Measurements from ENCODE around the gene YIPF5. TPM values are rescaled to one million over a fixed set of nuclear protein-coding genes. Genes with fewer than 3 reads are reported as not detected.

The YIPF5 gene
- total and polyA plus RNA-seq, 12 donors, result 5.3 to 77.9 (median 49.7) TPM

DNA sequence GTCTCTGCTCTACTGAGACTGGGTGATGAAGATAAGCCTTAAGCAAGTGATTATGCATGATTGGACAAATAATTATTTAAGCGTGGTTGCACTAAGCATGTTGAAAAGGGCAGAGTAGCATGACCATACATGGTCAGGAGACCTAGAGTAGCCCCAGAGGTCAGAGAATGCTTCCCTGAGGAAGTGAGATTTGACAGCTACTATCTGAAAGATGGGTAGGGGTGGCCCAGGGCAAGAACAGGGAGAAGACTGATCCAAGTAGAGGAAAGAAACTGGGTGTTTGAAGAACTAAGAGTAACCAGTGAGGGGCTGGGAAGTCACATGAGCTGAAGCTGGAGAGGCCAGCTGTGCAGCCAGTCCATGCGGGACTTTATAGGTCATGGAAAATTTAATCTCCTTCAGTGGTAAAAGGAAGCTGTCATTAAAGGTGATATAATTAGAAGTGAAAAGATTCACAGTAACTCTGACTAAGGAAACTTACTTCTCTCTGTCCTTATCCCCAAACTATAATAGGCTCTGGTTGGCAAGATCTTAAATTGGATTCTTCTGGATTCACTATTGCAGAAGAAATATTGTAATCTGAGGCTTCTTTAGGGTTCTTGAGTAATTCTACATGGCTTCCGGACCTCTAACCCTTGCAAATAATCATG lies 35.2 kb downstream of the YIPF5 start:
- no peaks in the 10 kb centered on the region for H3K9me3 ChIP-seq (replicated peaks in 1 of 3)
- 47 to 65% (median 60%) methylated on average over 3 of the region's 3 CpGs for WGBS, 4 donors
- peak in 5 of 7 donors; percentile 2 to 55 (median 17) for DNase-seq
- no peaks in the 10 kb centered on the region for H3K27me3 ChIP-seq
- TF ChIP-seq, protein P1, sequence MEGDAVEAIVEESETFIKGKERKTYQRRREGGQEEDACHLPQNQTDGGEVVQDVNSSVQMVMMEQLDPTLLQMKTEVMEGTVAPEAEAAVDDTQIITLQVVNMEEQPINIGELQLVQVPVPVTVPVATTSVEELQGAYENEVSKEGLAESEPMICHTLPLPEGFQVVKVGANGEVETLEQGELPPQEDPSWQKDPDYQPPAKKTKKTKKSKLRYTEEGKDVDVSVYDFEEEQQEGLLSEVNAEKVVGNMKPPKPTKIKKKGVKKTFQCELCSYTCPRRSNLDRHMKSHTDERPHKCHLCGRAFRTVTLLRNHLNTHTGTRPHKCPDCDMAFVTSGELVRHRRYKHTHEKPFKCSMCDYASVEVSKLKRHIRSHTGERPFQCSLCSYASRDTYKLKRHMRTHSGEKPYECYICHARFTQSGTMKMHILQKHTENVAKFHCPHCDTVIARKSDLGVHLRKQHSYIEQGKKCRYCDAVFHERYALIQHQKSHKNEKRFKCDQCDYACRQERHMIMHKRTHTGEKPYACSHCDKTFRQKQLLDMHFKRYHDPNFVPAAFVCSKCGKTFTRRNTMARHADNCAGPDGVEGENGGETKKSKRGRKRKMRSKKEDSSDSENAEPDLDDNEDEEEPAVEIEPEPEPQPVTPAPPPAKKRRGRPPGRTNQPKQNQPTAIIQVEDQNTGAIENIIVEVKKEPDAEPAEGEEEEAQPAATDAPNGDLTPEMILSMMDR (IDR thresholded peaks at IDR 0.05), result no peak
- no peak for TF ChIP-seq POLR2A (IDR thresholded peaks at IDR 0.05)
- intact Hi-C loops (cut with DNase I), result no loop called here
- H3K27ac ChIP-seq, result peak overlapping the region in 1 of 5 donors; percentile 6
- H3K4me1 ChIP-seq (replicated peaks in 1 of 2), result no peaks in the 10 kb centered on the region
- no peaks in the 10 kb centered on the region for H3K36me3 ChIP-seq (replicated peaks in 1 of 2)
- H3K4me3 ChIP-seq, result no peak overlapping the region

DNA sequence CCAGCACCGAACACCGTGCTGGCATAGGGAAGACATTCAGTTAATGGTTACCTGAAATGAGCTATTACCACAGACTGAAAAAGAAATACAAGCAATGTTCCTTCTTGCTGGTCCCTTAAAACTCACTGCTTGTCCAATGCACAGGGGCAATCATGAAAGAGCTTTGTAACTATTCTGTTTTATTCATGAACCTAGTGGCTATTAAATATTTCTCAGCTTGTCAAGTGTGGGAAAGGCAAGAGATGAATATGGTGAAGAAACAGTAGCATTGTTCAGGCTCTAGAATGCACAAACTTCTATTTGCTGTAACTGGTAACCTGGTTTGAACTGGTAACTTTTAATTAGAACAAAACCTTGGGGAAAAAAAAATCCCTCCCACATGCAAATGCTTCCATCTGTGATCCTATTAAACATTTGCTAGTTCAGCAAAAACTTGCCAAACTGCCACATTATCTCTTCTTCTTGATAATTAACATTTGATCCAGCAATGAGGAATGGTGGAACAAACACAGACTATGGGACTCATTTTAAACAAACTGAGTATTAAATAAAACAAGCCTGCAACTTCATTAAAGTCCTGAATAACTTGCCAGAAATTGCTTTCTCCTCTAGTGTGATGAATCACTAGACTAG lies 36.1 kb downstream of the YIPF5 start:
- Histone ChIP-seq H3K9me3 (replicated peaks in 1 of 3) (no peaks in the 10 kb centered on the region), H3K36me3 (replicated peaks in 1 of 2) (no peaks in the 10 kb centered on the region), H3K27ac (no peak overlapping the region), H3K27me3 (no peaks in the 10 kb centered on the region), H3K4me1 (replicated peaks in 1 of 2) (no peaks in the 10 kb centered on the region), H3K4me3 (no peak overlapping the region)
- intact Hi-C loops (cut with DNase I), result no loop called here
- 76 to 89% (median 79%) methylated on average over 2 of the region's 2 CpGs for WGBS, 4 donors
- DNase-seq, result no peak
- TF ChIP-seq, protein P1 (IDR thresholded peaks at IDR 0.05), result no peak
- TF ChIP-seq POLR2A (IDR thresholded peaks at IDR 0.05), result no peak

DNA sequence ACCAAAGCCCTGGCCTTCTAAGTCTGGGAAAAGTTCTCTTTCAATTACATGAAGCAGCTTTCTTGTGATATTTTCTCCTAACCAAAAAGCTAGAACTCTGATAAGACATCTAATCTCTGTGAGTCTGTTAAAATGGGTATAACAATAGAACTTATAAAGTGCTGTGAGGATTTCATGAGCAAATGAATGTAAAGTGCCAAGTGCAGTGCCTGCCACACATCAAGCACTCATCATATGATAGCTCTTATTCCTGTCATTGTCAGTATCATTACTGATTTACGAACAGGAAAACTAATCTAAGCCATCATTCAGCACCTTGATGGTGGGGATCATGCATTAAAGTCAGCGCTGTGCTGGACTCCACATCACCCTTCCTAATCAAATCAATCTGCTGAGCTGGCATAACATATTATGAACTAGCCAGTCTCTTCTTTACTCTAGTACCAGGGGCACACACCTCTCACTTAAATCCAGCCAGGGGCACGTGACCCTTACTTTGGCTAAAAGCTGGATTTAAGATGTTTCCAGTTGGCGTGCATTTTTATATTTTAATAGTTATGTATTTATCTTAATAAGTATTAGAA lies 37.3 kb downstream of the YIPF5 start:
- Histone ChIP-seq H3K27ac (no peak overlapping the region), H3K4me3 (no peak overlapping the region), H3K36me3 (replicated peaks in 1 of 2) (no peaks in the 10 kb centered on the region), H3K27me3 (no peaks in the 10 kb centered on the region), H3K4me1 (replicated peaks in 1 of 2) (no peaks in the 10 kb centered on the region), H3K9me3 (replicated peaks in 1 of 3) (no peaks in the 10 kb centered on the region)
- intact Hi-C loops (cut with DNase I), result no loop called here
- 87 to 89% (median 88%) methylated on average over 4 of the region's 4 CpGs for WGBS, 4 donors
- no peak for DNase-seq
- no peak for TF ChIP-seq POLR2A (IDR thresholded peaks at IDR 0.05)
- TF ChIP-seq, protein P1 (IDR thresholded peaks at IDR 0.05), result no peak

DNA sequence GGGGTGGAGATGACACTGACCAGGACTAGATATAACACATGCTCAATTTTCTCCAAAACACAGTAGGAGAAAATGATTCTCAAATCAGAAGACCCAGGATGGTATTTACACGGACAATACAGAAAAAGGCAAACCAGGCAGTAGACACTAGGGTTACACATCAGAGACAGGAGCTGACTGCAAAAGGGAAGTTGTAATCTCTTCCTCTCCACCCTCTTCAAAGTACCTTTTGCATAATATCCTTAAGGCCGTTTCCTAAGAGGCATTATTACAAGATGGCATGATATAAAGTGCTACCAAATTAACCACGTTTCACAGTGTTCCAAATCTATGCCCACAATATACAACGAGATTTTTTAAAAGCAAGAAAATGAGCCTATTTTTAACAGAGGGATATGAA lies 39.2 kb downstream of the YIPF5 start:
- Histone ChIP-seq H3K36me3 (replicated peaks in 1 of 2) (no peaks in the 10 kb centered on the region), H3K4me1 (replicated peaks in 1 of 2) (no peaks in the 10 kb centered on the region), H3K27me3 (no peaks in the 10 kb centered on the region), H3K27ac (no peak overlapping the region), H3K4me3 (no peak overlapping the region), H3K9me3 (replicated peaks in 1 of 3) (no peaks in the 10 kb centered on the region)
- intact Hi-C loops (cut with DNase I), result no loop called here
- no peak for DNase-seq
- TF ChIP-seq, protein P1 (IDR thresholded peaks at IDR 0.05), result no peak
- no peak for TF ChIP-seq POLR2A (IDR thresholded peaks at IDR 0.05)
- 56 to 68% (median 60%) methylated on average over 4 of the region's 4 CpGs for WGBS, 4 donors
